Testis (tissue), 2 donors: ENCODE measurements around the gene ADAMTS8.

ENCODE experiments used
- CTCF ChIP-seq, 3 experiments: fragments of 450-650 bp in 2 of 3; fragments of 200-600 bp in 1 of 3; sonication (generic) in 1 of 3; IDR thresholded peaks; one replicate each; pipeline ENCODE4 v1.5.1; 2016 to 2019; ENCODE audit warnings: antibody characterized with exemption in 3 of 3, mild to moderate bottlenecking in 2 of 3, moderate library complexity in 1 of 3
- POLR2A ChIP-seq: fragments of 450-650 bp; IDR thresholded peaks from one replicate; pipeline ENCODE4 v1.6.1; 2017; ENCODE audit warnings: antibody characterized with exemption, mild to moderate bottlenecking, moderate library complexity

DNA sequence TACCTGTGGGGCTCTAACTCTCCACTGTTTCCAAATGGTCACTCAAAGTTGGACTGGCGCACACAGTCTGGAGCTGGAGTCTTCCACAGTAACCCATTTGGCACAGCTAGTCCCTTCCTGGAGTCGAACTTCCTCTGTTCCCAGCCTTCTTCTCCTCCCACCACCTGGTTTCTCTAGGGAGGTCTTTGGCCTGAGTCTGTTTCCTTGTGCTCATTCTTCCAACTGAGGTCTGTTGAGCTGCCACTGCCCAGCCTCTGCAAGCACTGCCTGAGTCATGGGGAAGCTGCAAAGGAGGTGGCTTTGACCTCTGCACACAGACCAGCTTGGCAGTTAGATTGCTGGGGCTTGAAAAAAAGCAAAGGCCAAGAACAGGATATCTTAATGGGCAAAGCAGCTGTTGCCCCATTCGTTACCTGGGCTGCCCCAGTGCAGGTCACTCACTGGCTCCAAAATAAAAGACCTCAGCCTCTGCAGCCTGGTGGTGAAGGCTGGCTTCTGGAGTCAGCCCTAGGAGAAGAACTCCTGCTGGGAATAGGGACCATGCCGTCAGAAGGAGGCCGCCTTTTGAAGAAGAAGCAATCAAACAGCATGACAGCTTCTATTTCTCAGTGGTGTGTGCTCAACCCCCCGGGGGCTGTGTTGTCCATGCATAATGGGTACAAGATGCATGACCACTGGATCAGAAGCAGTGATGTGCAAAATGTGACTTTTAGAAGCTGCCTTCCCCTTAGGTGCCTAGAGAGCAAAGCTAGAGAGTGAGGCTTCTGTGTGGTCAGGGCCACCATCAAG is 23.0 kb upstream of the ADAMTS8 start:
- TF ChIP-seq CTCF (IDR thresholded peaks at IDR 0.05), result no peak
- no peak for TF ChIP-seq POLR2A
